Measurements from ENCODE around the gene NUSAP1.

GRCh38 chr15:41394924-41395323 is 62.2 kb downstream of the NUSAP1 start:
- TF ChIP-seq CTCF (conservative IDR thresholded peaks at IDR 0.05) (no peak), EZH2 (IDR thresholded peaks at IDR 0.05; ENCODE audit: low read depth) (no peak)

Measured in PC-9 (cell line).